DOHH2 (cell line): ENCODE measurements around the gene GPC4.

ENCODE experiments used
- H3F3A ChIP-seq: fragments of 200-600 bp; sonication (generic), shearing (Covaris generic); 2 replicates; pipeline ENCODE4 v1.6.0; 2016; ENCODE audit warnings: antibody characterized with exemption, mild to moderate bottlenecking; ENCODE audit not compliant: control insufficient read depth, insufficient read depth
- H3K27ac ChIP-seq: fragments of 200-600 bp; sonication (generic); 2 replicates; pipeline ENCODE4 v1.5.1; 2014; ENCODE audit warnings: low read depth, mild to moderate bottlenecking, low read length, moderate library complexity
- H3K27me3 ChIP-seq: fragments of 200-600 bp; sonication (generic); 2 replicates; pipeline ENCODE4 v1.6.1; 2014; ENCODE audit warnings: mild to moderate bottlenecking, low read length, mixed read lengths; ENCODE audit not compliant: control insufficient read depth
- H3K36me3 ChIP-seq: fragments of 200-600 bp; sonication (generic); 2 replicates; pipeline ENCODE4 v1.6.1; 2014; ENCODE audit warnings: mild to moderate bottlenecking, low read length, moderate library complexity, mixed read lengths; ENCODE audit not compliant: control insufficient read depth
- H3K4me1 ChIP-seq: fragments of 200-600 bp; sonication (generic); 2 replicates; pipeline ENCODE4 v1.6.1; 2014; ENCODE audit warnings: mild to moderate bottlenecking, low read length, mixed read lengths; ENCODE audit not compliant: control insufficient read depth
- H3K4me2 ChIP-seq: fragments of 200-600 bp; sonication (generic); 2 replicates; pipeline ENCODE4 v1.6.0; 2014; ENCODE audit warnings: mild to moderate bottlenecking, low read length, moderate library complexity
- H3K4me3 ChIP-seq: fragments of 200-600 bp; sonication (generic); 2 replicates; pipeline ENCODE4 v1.5.1; 2014; ENCODE audit warnings: mild to moderate bottlenecking, low read length, mixed read lengths
- H3K79me2 ChIP-seq: fragments of 200-600 bp; sonication (generic); 2 replicates; pipeline ENCODE4 v1.6.1; 2014; ENCODE audit warnings: mild to moderate bottlenecking, low read length, mixed read lengths; ENCODE audit not compliant: control insufficient read depth
- H3K9me2 ChIP-seq: fragments of 200-600 bp; sonication (generic); replicated peaks from 2 replicates; pipeline ENCODE4 v1.6.1; 2014; ENCODE audit warnings: mild to moderate bottlenecking, low read length, mixed read lengths; ENCODE audit not compliant: control insufficient read depth
- H3K9me3 ChIP-seq: fragments of 200-600 bp; sonication (generic); 2 replicates; pipeline ENCODE4 v1.6.1; 2014; ENCODE audit warnings: antibody characterized with exemption, low read length, mixed read lengths; ENCODE audit not compliant: control insufficient read depth, insufficient read depth
- H4K20me1 ChIP-seq: fragments of 200-600 bp; sonication (generic); 2 replicates; pipeline ENCODE4 v1.6.0; 2014; ENCODE audit warnings: low read depth, mild to moderate bottlenecking, antibody characterized with exemption, low read length, moderate library complexity; ENCODE audit not compliant: control insufficient read depth, insufficient read depth
- CTCF ChIP-seq: fragments of 200-600 bp; sonication (generic); IDR thresholded peaks from one replicate; pipeline ENCODE4 v1.5.1; 2014; ENCODE audit warnings: antibody characterized with exemption, mild to moderate bottlenecking, low read depth, low read length; ENCODE audit not compliant: poor library complexity, severe bottlenecking
- EZH2phosphoT487 ChIP-seq: fragments of 200-600 bp; sonication (generic); IDR thresholded peaks from 2 replicates; pipeline ENCODE4 v1.6.1; 2017; ENCODE audit warnings: borderline replicate concordance, mild to moderate bottlenecking, antibody characterized with exemption, low read length, moderate library complexity, mixed read lengths

Gene GPC4

GRCh38 chrX:133308499-133308897, 106.8 kb downstream of the GPC4 start:
- H3K9me2 ChIP-seq = no peaks in the 10 kb centered on the region
- TF ChIP-seq CTCF = no peak
- no peak for TF ChIP-seq EZH2phosphoT487
- H3K36me3 ChIP-seq = no peaks in the 10 kb centered on the region
- no peaks in the 10 kb centered on the region for H3K9me3 ChIP-seq
- no peak overlapping the region for H3K4me2 ChIP-seq
- H4K20me1 ChIP-seq = no peaks in the 10 kb centered on the region
- no peak overlapping the region for H3K27ac ChIP-seq
- no peaks in the 10 kb centered on the region for H3F3A ChIP-seq
- no peaks in the 10 kb centered on the region for H3K27me3 ChIP-seq
- H3K79me2 ChIP-seq = no peaks in the 10 kb centered on the region
- no peak overlapping the region for H3K4me3 ChIP-seq
- H3K4me1 ChIP-seq = no peaks in the 10 kb centered on the region

GRCh38 chrX:133307637-133308498, 107.4 kb downstream of the GPC4 start:
- no peak overlapping the region for H3K27ac ChIP-seq
- H3K4me2 ChIP-seq = no peak overlapping the region
- H3K79me2 ChIP-seq = no peaks in the 10 kb centered on the region
- no peaks in the 10 kb centered on the region for H3F3A ChIP-seq
- H4K20me1 ChIP-seq = no peaks in the 10 kb centered on the region
- no peaks in the 10 kb centered on the region for H3K9me2 ChIP-seq
- no peak overlapping the region for H3K4me3 ChIP-seq
- no peaks in the 10 kb centered on the region for H3K36me3 ChIP-seq
- H3K27me3 ChIP-seq = no peaks in the 10 kb centered on the region
- no peaks in the 10 kb centered on the region for H3K9me3 ChIP-seq
- TF ChIP-seq CTCF (no peak), EZH2phosphoT487 (no peak)
- H3K4me1 ChIP-seq = no peaks in the 10 kb centered on the region

- no peak overlapping the region for H3K4me2 ChIP-seq
- no peaks in the 10 kb centered on the region for H3K4me1 ChIP-seq
- no peak for TF ChIP-seq EZH2phosphoT487
- TF ChIP-seq CTCF = no peak
- H3K27ac ChIP-seq = no peak overlapping the region
- no peaks in the 10 kb centered on the region for H3K9me3 ChIP-seq
- H3K36me3 ChIP-seq = no peaks in the 10 kb centered on the region
- no peaks in the 10 kb centered on the region for H3F3A ChIP-seq
- H3K27me3 ChIP-seq = no peaks in the 10 kb centered on the region
- no peaks in the 10 kb centered on the region for H3K79me2 ChIP-seq
- no peak overlapping the region for H3K4me3 ChIP-seq
- H4K20me1 ChIP-seq = no peaks in the 10 kb centered on the region
- H3K9me2 ChIP-seq = no peaks in the 10 kb centered on the region
Measured at GRCh38 chrX:133307094-133307493, 108.2 kb downstream of the GPC4 start.
